ENCODE measurements around the gene GPX7.

DNA sequence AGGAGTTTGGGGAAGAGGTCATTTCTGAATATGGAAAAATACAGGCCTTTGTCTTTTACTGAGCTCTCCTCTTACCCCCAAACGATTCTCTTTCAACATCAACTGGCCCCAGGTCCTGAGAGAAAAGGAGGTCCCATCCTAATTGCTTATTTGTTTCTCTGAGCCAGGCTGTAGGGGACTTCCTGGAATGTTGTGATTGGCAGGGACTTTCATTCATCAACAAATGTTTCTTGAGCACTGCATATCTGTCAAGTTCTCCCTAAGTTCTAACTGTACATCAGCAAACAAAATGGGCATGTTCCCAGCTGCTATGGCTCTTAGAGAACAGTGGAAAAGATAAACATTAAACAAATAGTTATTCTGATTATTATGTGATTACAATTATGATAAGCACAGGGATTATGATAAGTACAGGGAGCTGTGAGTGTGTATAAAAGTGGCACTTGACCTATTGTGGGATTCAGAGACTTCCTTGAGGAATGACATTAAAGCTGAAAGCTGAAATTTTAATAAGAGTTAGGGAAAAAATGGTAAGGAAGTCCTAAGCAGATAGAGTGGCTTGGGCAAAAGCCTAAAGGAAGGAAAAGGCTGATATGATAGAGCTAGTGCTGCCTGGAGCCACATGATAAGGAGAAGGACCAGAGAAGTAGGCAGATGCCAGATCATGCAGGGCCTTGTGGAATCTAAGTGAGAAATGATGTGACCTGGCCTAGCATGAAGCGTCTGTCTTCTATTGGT, 11.6 kb downstream of the GPX7 start:
- TF ChIP-seq POLR2AphosphoS5 (IDR thresholded peaks at IDR 0.05; ENCODE audit: low read depth, low read length) (no peak), TAF1 (IDR thresholded peaks at IDR 0.05; ENCODE audit: borderline replicate concordance, low read depth, low read length) (no peak)
